H9 (cell line): Measurements from ENCODE around the gene LOXL1. TPM values are rescaled to one million over a fixed set of nuclear protein-coding genes. Genes with fewer than 3 reads are reported as not detected.

Experiments
- DNase-seq: peaks from one replicate; pipeline ENCODE4 v3.0.0-alpha.2; 2017
- H2AFZ ChIP-seq: one replicate; pipeline ENCODE4 v1.6.1; 2013; ENCODE audit warnings: mild to moderate bottlenecking, low read length, control low read depth, moderate library complexity
- H2AK5ac ChIP-seq: 2 replicates; pipeline ENCODE4 v1.6.1; 2013; ENCODE audit warnings: low read length, control low read depth, mixed read lengths; ENCODE audit not compliant: insufficient read length
- H2BK120ac ChIP-seq: one replicate; pipeline ENCODE4 v1.6.1; 2013; ENCODE audit warnings: low read depth, mild to moderate bottlenecking, low read length, control low read depth, inconsistent platforms; ENCODE audit not compliant: poor library complexity, severe bottlenecking
- H2BK12ac ChIP-seq: 2 replicates; pipeline ENCODE4 v1.6.1; 2013; ENCODE audit warnings: low read length, control low read depth, mixed read lengths, low read depth; ENCODE audit not compliant: insufficient read length
- H2BK15ac ChIP-seq: 2 replicates; pipeline ENCODE4 v1.6.1; 2013; ENCODE audit warnings: low read depth, low read length, control low read depth
- H2BK20ac ChIP-seq: one replicate; pipeline ENCODE4 v1.6.1; 2013; ENCODE audit warnings: low read depth, mild to moderate bottlenecking, low read length, control low read depth, inconsistent platforms; ENCODE audit not compliant: poor library complexity, severe bottlenecking
- H2BK5ac ChIP-seq: 2 replicates; pipeline ENCODE4 v1.6.1; 2013; ENCODE audit warnings: low read length, control low read depth, mixed read lengths; ENCODE audit not compliant: insufficient read length
- H3K14ac ChIP-seq: 2 replicates; pipeline ENCODE4 v1.6.1; 2013; ENCODE audit warnings: low read length, control low read depth; ENCODE audit not compliant: insufficient read depth
- H3K18ac ChIP-seq: 2 replicates; pipeline ENCODE4 v1.6.1; 2013; ENCODE audit warnings: low read depth, mild to moderate bottlenecking, mixed read lengths, low read length, control low read depth; ENCODE audit not compliant: insufficient read length
- H3K23ac ChIP-seq: 2 replicates; pipeline ENCODE4 v1.6.1; 2013; ENCODE audit warnings: low read length, control low read depth, mixed read lengths, low read depth; ENCODE audit not compliant: insufficient read length
- H3K23me2 ChIP-seq: 2 replicates; pipeline ENCODE4 v1.6.1; 2013; ENCODE audit warnings: low read depth, mild to moderate bottlenecking, mixed read lengths, low read length, control low read depth; ENCODE audit not compliant: insufficient read length, poor library complexity, severe bottlenecking
- H3K27ac ChIP-seq: 2 replicates; pipeline ENCODE4 v1.5.1; 2013; ENCODE audit warnings: low read length, control low read depth, mixed read lengths, low read depth; ENCODE audit not compliant: insufficient read length
- H3K27me3 ChIP-seq: 2 replicates; pipeline ENCODE4 v1.6.1; 2013; ENCODE audit warnings: low read length, control low read depth, inconsistent platforms; ENCODE audit not compliant: insufficient read depth
- H3K4ac ChIP-seq: 2 replicates; pipeline ENCODE4 v1.6.1; 2013; ENCODE audit warnings: low read depth, mild to moderate bottlenecking, control low read depth, inconsistent platforms, low read length, moderate library complexity
- H3K4me1 ChIP-seq: 2 replicates; pipeline ENCODE4 v1.6.1; 2013; ENCODE audit warnings: low read length, control low read depth, inconsistent platforms; ENCODE audit not compliant: insufficient read depth
- H3K4me2 ChIP-seq: 2 replicates; pipeline ENCODE4 v1.6.1; 2013; ENCODE audit warnings: low read length, control low read depth, mixed read lengths; ENCODE audit not compliant: insufficient read length, insufficient read depth
- H3K56ac ChIP-seq: 2 replicates; pipeline ENCODE4 v1.6.1; 2013; ENCODE audit warnings: low read depth, mild to moderate bottlenecking, mixed read lengths, low read length, control low read depth; ENCODE audit not compliant: insufficient read length
- H3K79me1 ChIP-seq: 2 replicates; pipeline ENCODE4 v1.6.1; 2013; ENCODE audit warnings: low read depth, mild to moderate bottlenecking, moderate library complexity, low read length, control low read depth, inconsistent platforms; ENCODE audit not compliant: insufficient read depth, poor library complexity, severe bottlenecking
- H3K79me2 ChIP-seq: 2 replicates; pipeline ENCODE4 v1.6.1; 2013; ENCODE audit warnings: low read length, control low read depth, inconsistent platforms; ENCODE audit not compliant: insufficient read depth
- H3K9ac ChIP-seq: 2 replicates; pipeline ENCODE4 v1.6.1; 2013; ENCODE audit warnings: low read length, control low read depth, mixed read lengths; ENCODE audit not compliant: insufficient read length; ENCODE audit errors: extremely low read depth
- H3K9me3 ChIP-seq: one replicate; pipeline ENCODE4 v1.6.1; 2013; ENCODE audit warnings: low read depth, low read length, inconsistent platforms; ENCODE audit not compliant: control insufficient read depth
- H3T11ph ChIP-seq: one replicate; pipeline ENCODE4 v1.6.1; 2013; ENCODE audit warnings: mild to moderate bottlenecking, low read length, control low read depth, inconsistent platforms
- H4K20me1 ChIP-seq: one replicate; pipeline ENCODE4 v1.6.1; 2013; ENCODE audit not compliant: control insufficient read depth, insufficient read length, insufficient read depth
- H4K5ac ChIP-seq: 2 replicates; pipeline ENCODE4 v1.6.1; 2013; ENCODE audit warnings: low read depth, mild to moderate bottlenecking, mixed read lengths, low read length, control low read depth; ENCODE audit not compliant: insufficient read length
- H4K8ac ChIP-seq: replicated peaks from 2 replicates; pipeline ENCODE4 v1.6.1; 2013; ENCODE audit warnings: low read length, control low read depth, mixed read lengths, low read depth; ENCODE audit not compliant: insufficient read length
- H4K91ac ChIP-seq: 2 replicates; pipeline ENCODE4 v1.6.1; 2013; ENCODE audit warnings: low read depth, mild to moderate bottlenecking, moderate library complexity, mixed read lengths, low read length, control low read depth; ENCODE audit not compliant: insufficient read length
- H3K27ac Mint-ChIP-seq, 3 experiments: 2 replicates in 2 of 3; 3 replicates in 1 of 3; pipeline ENCODE4 v1.8.0; 2020 to 2021; ENCODE audit warnings: mixed read lengths in 3 of 3, mild to moderate bottlenecking in 1 of 3, moderate library complexity in 1 of 3
- H3K27me3 Mint-ChIP-seq: 2 replicates; pipeline ENCODE4 v1.8.0; 2021; ENCODE audit warnings: low read depth, mild to moderate bottlenecking, moderate library complexity, mixed read lengths
- H3K36me3 Mint-ChIP-seq, 3 experiments: 2 replicates in 2 of 3; 3 replicates in 1 of 3; pipeline ENCODE4 v1.8.0; 2020 to 2021; ENCODE audit warnings: low read depth in 3 of 3, mixed read lengths in 3 of 3; ENCODE audit not compliant: insufficient read depth in 1 of 3
- H3K4me1 Mint-ChIP-seq, 2 experiments: 2 replicates each; pipeline ENCODE4 v1.8.0; 2020; ENCODE audit warnings: mixed read lengths in 2 of 2
- H3K4me3 Mint-ChIP-seq, 2 experiments: 2 replicates in 1 of 2; 3 replicates in 1 of 2; pipeline ENCODE4 v1.8.0; 2020 to 2021; ENCODE audit warnings: mild to moderate bottlenecking in 2 of 2, mixed read lengths in 2 of 2, moderate library complexity in 1 of 2
- H3K9me3 Mint-ChIP-seq, 2 experiments: 2 replicates in 1 of 2; 3 replicates in 1 of 2; pipeline ENCODE4 v1.8.0; 2020; ENCODE audit warnings: mild to moderate bottlenecking in 2 of 2, mixed read lengths in 2 of 2, moderate library complexity in 1 of 2
- CTCF ChIP-seq: fragments of 200-600 bp; sonication (generic); conservative IDR thresholded peaks from 3 replicates; pipeline ENCODE4 v1.8.0; 2021; ENCODE audit warnings: antibody characterized with exemption, mild to moderate bottlenecking
- WGBS: extraction: QIAGEN DNeasy Blood & Tissue Kit; methylation state at CpG from one replicate; pipeline ENCODE4 v1.1.7; 2013; ENCODE audit warnings: missing lambda C conversion rate, low lambda C conversion rate, mixed read lengths; ENCODE audit not compliant: insufficient read length; ENCODE audit errors: extremely low coverage; 5-methylcytosine and 5-hydroxymethylcytosine counted together
- total RNA-seq: library from RNA; stranded (reverse); gene quantifications from 2 replicates; pipeline ENCODE4 v1.2.1, GENCODE V29; 2021

LOXL1 gene
- total RNA-seq, 1 experiment from 2014 or later, result 9.1 TPM

- Histone ChIP-seq H2BK15ac (no peak overlapping the region), H3K9ac (no peak overlapping the region), H2AK5ac (no peak overlapping the region), H3K4me2 (no peak overlapping the region), H4K5ac (no peak overlapping the region), H3K23ac (no peak overlapping the region), H2BK5ac (no peak overlapping the region), H3K27ac (no peak overlapping the region), H3K23me2 (no peaks in the 10 kb centered on the region), H3K14ac (no peak overlapping the region), H4K91ac (no peak overlapping the region), H3K79me1 (no peaks in the 10 kb centered on the region), H3K4me1 (no peaks in the 10 kb centered on the region), H2AFZ (no peak overlapping the region), H3K56ac (no peak overlapping the region), H2BK20ac (no peak overlapping the region), H3K27me3 (no peaks in the 10 kb centered on the region), H3T11ph (no peak overlapping the region), H3K4ac (no peak overlapping the region), H4K20me1 (no peaks in the 10 kb centered on the region), H3K9me3 (no peaks in the 10 kb centered on the region), H2BK120ac (no peak overlapping the region), H3K18ac (no peak overlapping the region), H2BK12ac (no peak overlapping the region), H3K79me2 (no peaks in the 10 kb centered on the region), H4K8ac (no peak overlapping the region)
- H3K4me3 Mint-ChIP-seq, result no peak overlapping the region
- peaks cover 37% of the 10 kb centered on the region for H3K27me3 Mint-ChIP-seq
- H3K4me1 Mint-ChIP-seq, result peaks cover 0 to 3% of the 10 kb centered on the region in 2 experiments; a peak in 1 of 4 replicates
- peaks cover 0 to 6% of the 10 kb centered on the region in 2 experiments; a peak in 1 of 5 replicates for H3K9me3 Mint-ChIP-seq
- DNase-seq, result no peak
- no peaks in the 10 kb centered on the region; a peak in 1 of 7 replicates for H3K36me3 Mint-ChIP-seq
- WGBS, result no CpG with 5 or more reads among the region's 3 CpGs
- H3K27ac Mint-ChIP-seq, result no peak overlapping the region
- no peak for TF ChIP-seq CTCF
These were observed 52.6 kb downstream of the LOXL1 start for GRCh38 chr15:73978896-73979295.
